ENCODE measurements around the gene CFTR.

CFTR gene

DNA sequence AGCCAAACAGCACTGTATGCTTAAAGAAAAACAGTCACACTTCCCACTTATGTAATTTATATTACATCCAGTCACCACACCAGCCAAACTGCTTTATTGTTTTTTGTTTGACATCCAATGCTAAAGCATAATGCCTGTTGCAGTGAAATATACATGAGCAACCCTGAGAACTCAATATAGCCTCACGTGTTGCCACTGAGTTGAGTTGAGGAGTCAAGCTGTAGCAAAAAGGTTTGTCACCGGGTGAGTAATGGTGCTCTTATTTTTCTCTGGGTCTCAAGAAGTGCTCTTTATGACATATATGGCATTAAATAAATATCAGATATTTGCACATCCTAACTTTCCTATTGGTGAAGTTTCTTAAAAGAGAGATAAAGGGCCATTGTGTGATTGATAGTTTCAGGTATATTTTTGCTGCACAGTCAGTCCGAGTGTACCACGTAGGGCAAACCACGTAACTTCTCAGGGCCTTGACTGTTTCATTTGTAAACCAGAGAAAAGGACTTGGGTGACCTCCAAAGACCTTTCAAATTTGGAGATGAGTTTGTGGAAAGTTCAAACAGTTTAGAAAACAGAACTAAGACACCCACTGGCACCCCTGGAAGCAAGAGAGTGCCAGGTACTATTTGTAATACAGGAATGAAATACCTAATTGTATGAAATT lies 168.5 kb downstream of the CFTR start:
- no peak for DNase-seq (ENCODE audit: low read depth in 2 of 2)

DNA sequence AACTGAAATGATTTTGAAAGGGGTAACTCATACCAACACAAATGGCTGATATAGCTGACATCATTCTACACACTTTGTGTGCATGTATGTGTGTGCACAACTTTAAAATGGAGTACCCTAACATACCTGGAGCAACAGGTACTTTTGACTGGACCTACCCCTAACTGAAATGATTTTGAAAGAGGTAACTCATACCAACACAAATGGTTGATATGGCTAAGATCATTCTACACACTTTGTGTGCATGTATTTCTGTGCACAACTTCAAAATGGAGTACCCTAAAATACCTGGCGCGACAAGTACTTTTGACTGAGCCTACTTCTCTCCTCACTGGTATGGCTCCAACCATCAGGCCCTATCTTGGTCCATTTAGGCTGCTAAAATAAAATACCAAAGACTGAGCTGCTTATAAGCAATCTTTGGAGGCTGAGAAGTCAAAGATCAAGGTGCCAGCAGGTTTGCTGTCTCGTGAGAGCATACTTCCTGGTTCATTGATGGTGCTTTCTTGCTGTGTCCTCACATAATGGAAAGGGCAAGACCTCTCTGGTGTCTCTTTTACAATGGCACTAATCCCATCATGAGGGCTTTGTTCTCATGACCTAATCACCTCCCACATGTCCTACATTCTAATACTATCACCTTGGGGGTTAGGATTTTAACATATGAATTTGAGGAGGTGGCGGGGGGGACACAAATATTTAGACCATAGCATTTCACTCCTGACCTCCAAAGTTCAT lies 173.3 kb downstream of the CFTR start:
- no peak for DNase-seq (ENCODE audit: low read depth in 2 of 2)

DNA sequence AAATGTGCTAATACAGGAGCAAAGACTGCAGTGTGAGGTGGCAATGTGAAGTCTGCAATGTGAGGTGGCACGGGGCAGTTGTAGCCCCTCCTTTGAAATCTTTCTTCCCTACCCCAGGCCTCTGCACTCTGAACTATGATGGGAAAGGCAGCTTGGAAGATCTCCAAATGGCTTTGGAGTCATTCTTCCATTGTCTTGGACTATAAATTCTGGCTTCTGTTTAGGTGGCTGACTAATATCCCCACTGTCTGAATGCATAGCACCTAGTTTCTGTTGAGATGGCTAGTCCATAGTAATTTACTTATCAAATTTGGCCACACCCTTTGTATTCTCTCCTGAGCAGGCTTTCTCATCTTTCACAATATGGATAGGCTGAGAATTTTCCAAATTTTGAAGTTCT lies 175.0 kb downstream of the CFTR start:
- no peak for DNase-seq (ENCODE audit: low read depth in 2 of 2)

DNA sequence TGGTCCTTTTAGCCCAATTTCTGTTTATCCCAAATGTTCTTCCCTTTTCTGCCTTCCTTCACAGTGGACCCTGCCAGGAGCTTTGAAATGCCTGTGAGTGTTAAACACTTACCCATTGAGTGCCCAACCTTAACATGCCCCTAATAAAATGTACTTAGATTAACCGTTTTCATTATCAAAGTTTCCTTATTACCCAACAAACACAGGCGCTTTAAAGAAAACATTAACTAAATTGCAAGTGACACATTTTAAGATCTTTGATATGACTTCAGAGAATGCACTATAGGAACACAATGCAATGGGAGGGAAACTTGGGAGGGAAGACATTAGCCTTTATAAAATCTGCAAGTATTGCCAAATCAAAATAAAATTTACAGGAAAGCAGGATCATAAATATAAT lies 177.0 kb downstream of the CFTR start:
- no peak for DNase-seq (ENCODE audit: low read depth in 2 of 2)

DNA sequence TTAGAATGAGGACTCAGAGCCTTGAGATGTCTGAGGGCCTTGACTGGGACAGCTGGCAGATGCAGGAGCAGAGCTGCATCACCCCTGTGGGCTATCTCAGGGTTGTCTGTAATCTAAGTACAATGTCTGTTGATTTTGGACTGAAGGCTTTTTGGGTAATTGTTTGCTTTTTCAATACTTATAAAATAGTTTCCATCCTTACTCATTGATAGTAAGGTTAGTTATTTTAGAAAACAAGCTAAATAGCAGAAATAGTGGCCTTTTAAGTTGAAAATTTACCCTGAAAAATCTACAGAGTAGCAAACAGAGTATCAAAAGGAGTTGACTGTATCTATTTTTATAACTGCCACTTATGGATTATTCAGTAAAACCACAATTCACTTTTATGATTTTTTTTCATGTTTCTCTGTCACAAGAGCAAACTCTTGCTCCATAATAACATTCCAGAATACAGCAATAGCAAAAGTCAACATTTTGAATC lies 179.7 kb downstream of the CFTR start:
- DNase-seq (ENCODE audit: low read depth in 2 of 2) = no peak

DNA sequence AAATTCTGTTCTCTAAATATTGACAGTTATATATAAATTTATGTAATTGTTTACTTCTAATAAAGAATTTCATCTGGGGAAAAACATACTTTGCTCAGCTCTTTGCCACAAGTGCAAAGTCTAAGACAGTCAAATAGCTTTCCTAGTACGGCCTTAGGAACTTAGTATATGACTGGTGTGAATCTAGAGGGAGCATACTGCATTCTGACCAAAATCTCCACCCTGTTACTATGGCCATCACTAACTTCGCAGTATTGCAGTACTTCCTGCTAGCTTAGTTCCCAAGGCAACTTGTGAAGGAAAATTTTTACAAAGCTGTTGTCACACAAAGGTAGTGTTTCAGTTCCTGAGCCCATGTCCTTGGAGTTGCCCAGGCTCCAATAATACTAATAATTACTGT lies 181.5 kb downstream of the CFTR start:
- no peak for DNase-seq (ENCODE audit: low read depth in 2 of 2)

DNA sequence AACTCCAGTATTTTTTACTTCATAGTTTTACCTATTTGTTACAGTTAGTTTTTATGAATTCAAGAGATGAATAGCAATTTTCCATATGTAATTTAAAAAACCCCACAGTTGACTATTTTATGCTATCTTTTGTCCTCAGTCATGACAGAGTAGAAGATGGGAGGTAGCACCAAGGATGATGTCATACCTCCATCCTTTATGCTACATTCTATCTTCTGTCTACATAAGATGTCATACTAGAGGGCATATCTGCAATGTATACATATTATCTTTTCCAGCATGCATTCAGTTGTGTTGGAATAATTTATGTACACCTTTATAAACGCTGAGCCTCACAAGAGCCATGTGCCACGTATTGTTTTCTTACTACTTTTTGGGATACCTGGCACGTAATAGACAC lies 184.2 kb downstream of the CFTR start:
- no peak for DNase-seq (ENCODE audit: low read depth in 2 of 2)

DNA sequence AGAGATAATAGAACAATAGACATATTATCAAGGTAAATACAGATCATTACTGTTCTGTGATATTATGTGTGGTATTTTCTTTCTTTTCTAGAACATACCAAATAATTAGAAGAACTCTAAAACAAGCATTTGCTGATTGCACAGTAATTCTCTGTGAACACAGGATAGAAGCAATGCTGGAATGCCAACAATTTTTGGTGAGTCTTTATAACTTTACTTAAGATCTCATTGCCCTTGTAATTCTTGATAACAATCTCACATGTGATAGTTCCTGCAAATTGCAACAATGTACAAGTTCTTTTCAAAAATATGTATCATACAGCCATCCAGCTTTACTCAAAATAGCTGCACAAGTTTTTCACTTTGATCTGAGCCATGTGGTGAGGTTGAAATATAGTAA lies 185.5 kb downstream of the CFTR start:
- DNase-seq (ENCODE audit: low read depth in 2 of 2) = no peak

DNA sequence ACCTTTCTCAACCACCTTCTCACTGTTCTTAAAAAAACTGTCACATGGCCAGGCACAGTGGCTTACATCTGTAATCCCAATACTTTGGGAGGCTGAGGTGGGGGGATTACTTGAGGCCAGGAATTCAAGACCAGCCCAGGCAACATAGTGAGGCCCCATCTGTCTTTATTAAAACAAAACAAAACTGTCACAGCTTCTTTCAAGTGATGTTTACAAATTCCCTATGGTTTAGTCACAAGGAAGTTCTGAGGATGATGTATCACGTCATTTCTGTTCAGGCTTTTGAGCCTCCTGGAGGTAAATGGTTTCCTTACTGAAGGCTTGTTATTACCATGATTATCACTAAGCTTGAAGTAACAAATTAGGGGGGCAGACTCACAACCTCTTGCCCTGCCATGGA lies 186.2 kb downstream of the CFTR start:
- no peak for DNase-seq (ENCODE audit: low read depth in 2 of 2)

DNA sequence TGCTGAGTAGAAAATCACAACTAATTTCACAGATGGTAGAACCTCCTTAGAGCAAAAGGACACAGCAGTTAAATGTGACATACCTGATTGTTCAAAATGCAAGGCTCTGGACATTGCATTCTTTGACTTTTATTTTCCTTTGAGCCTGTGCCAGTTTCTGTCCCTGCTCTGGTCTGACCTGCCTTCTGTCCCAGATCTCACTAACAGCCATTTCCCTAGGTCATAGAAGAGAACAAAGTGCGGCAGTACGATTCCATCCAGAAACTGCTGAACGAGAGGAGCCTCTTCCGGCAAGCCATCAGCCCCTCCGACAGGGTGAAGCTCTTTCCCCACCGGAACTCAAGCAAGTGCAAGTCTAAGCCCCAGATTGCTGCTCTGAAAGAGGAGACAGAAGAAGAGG lies 186.9 kb downstream of the CFTR start:
- no peak for DNase-seq (ENCODE audit: low read depth in 2 of 2)

DNA sequence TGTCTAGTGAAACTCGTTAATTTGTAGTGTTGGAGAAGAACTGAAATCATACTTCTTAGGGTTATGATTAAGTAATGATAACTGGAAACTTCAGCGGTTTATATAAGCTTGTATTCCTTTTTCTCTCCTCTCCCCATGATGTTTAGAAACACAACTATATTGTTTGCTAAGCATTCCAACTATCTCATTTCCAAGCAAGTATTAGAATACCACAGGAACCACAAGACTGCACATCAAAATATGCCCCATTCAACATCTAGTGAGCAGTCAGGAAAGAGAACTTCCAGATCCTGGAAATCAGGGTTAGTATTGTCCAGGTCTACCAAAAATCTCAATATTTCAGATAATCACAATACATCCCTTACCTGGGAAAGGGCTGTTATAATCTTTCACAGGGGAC lies 187.6 kb downstream of the CFTR start:
- DNase-seq (ENCODE audit: low read depth in 2 of 2) = no peak

DNA sequence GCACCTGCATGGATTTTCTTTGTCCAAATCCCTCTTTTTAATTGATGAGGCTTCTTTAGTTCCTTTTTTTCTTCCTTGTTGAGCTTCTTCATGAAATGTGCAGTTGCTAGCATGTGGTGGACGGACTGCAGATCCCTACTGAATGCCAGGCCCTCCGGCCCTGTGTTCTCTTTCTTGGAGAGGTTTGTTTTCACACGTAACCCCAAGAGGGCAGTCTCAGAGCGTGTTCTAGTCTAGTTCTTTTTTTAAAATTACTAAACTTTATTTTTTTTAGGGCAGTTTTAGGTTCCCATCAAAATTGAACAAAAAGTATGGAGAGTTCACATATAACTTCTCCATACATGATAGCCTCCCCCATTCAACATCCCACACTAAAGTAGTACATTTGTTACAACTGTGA lies 190.0 kb downstream of the CFTR start:
- DNase-seq (ENCODE audit: low read depth in 2 of 2) = no peak

DNA sequence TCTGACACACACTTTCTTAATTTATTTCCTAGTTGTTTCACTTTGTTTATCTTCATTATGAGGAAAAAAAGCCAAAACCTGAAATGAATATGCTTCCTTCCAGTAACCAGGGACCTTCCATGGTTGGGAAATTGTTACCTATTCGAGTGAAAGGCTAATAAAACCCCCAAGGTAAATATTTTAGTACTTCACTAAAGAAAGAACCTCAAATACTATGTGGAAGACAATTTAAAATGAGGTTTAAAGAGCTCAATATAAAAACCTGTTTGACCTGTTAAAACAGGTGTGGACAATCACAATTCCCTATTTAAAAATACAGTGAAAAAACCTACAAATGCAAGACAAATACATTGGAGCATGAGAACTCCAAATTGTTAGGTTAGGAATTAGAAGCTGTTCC lies 192.6 kb downstream of the CFTR start:
- no peak for DNase-seq (ENCODE audit: low read depth in 2 of 2)

DNA sequence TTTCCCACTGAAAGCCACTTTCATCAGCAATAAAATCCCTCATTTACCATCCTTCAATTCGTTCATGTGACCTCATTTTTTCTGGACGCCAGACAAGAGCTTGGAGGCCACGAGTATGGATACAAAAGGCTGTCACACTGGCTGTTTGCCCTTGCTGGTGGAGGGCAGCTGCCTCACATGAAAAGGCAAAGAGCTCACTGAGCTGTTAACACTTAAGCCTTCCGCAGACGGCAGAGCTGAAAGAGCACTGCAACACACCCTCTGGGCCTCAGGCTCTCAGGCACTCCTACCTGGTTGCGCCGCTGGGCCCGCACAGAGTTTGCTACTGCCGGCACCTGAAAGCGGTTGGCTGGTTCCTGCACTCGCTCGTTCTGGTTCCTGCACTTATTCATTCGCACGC lies 193.5 kb downstream of the CFTR start:
- no peak for DNase-seq (ENCODE audit: low read depth in 2 of 2)

DNA sequence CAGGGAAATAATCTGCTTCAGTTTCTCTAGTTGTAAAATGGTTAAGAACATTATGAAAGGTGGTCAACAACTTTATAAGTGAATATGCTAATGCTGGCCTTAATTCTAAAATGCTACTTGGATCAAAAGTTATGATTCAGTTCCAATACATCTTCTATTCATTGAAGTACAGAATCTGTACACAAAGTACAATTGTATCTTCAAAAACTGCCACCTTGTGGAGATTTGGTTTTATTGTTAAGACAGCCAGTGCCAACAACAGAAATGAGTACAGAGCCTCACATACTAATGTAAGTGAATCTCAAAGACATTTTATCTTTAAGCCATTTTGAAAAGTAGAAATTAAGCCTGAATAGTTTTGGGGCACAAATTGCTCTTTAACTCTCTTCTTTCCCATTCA lies 194.0 kb downstream of the CFTR start:
- no peak for DNase-seq (ENCODE audit: low read depth in 2 of 2)

DNA sequence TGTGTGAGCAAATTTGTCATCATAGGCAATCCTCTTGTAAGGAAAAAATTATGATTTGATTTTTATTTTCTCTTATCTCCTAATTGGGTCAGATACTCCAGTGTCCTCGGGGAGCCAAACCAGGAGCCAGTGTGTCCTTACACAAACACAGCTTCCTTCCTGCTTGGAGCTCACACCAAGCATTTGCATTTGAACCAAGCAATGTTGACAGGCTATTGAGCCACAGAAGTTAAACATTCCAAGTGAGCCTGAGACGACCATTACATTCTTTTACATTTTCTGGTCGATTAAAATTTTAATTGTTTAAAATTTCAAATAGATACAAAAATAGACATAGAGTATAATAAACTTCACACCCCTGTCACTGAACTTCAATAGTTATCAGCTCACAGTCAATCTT lies 194.8 kb downstream of the CFTR start:
- DNase-seq (ENCODE audit: low read depth in 2 of 2) = no peak

DNA sequence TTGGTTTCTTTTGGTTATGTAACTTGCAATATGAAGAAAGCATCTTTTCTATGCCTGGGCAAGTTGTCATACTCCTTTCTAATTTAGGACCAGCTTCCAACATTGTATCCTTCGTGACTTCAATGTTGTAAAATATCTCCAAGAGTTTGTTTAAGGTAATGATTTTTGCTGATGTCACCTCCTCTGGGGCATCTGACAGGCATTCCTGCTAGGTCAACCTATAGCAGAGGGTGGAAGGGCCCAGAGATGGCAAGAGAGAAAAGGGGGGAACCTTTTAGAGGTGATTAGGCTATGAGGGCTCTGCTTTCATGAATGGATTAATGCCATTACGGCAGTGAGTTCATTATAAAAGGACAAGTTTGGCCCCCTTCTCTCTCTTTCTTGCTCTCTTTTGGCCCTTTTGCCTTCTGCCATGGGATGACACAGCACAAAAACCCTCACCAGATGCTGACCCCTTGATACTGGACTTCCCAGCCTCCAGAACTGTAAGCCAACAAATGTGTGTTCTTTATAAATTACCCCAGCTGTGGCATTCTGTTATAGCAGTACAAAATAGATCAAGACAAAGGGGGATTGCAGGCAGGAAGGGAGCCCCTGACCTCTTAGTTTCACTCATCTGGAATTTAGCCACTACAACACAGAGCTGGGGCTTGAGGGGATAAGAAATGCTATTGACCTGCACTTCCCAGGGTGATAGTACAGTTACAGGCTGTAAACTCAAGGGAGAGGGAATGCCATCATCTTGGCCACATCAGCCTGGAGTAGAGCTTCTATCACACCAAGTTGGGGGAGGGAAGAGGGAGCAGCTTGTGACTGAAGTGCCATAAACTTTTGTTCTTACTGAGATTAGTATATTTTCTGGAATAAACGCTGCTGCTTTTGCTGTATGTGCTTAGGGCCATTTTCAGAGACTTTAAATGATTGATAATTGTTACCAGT lies 195.9 kb downstream of the CFTR start:
- DNase-seq (ENCODE audit: low read depth in 2 of 2) = no peak

DNA sequence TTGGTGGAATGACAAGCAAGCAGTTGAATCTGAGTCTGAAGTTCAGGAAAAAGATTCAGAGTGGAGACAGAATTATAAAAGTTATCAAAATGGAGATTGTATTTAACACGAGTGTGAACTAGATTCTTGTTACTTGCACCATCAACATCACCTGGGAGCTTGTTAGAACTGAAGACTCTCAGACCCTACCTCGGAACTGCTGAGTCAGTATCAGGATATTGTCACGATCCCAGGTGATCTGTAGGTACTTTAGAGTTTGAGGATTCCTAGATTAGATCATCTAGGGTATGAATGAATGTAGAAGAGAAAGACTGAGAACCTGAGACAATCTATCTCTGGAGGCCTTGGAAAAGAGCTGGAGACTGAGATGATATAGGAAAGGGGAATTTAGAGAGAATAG lies 199.3 kb downstream of the CFTR start:
- no peak for DNase-seq (ENCODE audit: low read depth in 2 of 2)

DNA sequence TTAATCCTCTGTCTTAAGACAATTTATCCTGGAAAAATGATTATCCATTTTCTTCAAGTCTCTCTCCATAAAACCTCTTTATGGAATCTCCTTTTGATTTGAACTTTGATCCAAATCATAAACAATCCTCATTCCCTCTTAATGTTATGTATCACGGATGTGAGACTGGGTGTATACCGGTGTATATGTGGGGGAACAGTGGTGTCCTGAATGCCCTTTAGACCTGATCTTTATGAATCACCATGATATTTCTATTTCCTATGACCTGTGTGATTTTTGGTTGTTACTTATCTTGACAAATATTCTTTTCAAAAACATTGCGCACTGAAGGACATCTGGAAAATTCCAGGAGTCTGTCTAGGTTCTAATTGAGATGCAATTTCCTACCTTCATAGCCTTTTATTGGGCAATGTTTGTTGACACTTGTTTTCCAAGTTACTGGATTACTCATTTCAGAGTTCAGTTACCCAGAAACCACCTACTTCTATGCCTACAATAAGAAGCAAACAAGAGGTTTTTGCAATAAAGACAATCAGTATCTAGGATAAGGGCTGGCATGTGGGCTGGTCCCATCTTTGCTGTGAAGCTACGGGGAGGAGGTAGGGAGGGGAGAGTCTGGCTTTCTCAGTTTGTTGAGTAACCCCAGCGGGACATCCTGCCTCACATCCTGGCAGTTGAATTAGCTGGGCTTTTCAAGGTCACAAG lies 203.0 kb downstream of the CFTR start:
- no peak for DNase-seq (ENCODE audit: low read depth in 2 of 2)

DNA sequence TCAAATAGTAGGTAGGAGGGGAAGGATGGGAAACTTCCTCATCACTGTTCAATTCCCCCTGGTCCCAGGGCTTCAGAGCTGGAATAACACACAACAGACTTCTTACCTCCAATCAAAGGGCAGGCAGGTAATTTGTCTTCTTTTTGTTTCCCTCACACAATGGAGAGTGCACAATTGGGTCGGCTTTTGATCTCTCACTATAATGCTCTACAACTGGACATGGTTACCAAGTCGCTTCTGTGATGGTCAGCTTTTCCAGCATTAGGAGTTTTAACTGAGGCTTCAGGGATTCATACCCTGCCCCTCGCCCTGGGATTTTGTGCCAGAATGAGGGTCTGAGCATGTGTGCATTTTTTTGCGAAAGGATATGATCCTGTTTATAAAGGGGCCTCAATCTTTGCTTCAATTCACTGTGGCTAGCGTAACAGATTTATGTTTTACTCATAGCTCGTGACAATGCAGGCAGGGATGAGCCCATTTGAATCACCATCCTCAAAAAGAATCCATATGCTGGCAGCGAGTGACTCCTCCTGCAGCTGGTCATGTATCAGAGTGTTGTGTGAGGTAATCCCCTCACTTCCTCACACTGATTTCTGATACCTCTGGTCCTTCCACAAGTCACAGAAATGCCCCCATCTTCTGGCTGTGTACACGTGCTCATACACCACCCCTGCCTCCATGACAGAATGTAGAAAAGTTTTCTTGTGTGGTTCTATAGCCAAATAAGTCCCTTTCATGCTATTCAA lies 203.8 kb downstream of the CFTR start:
- DNase-seq (ENCODE audit: low read depth in 2 of 2) = no peak

DNA sequence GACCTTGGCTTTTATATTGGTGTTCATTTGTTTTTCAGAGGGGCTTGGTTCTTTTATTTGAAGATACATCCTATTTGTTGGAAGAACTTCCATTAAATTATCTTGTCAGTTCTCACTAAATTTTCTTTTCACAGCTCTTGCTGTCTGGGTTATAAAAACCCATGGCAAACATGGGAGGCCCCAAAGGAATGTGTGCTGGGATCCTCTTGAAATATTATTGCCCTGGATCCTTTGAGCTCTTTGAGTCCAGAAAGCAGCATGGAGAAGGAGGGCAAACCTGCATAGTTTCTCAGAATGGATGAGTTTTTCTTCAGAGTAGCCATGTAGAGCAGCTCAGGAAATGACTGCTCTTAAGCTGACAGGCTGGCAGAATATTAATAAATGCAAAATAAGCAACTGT lies 206.0 kb downstream of the CFTR start:
- DNase-seq (ENCODE audit: low read depth in 2 of 2) = no peak

Data from stimulated activated CD4-positive, alpha-beta T cell treated with anti-CD3 and anti-CD28 coated beads, Interleukin-12 subunit alpha, Interleukin-12 subunit beta, amount 100 ng/mL, for 24 hours (primary cell).